Measurements from ENCODE around the gene PPP4R1. TPM values are rescaled to one million over a fixed set of nuclear protein-coding genes. Genes with fewer than 3 reads are reported as not detected.

PPP4R1 gene
- total RNA-seq, 1 experiment from 2014 or later: 66.7 TPM

DNA sequence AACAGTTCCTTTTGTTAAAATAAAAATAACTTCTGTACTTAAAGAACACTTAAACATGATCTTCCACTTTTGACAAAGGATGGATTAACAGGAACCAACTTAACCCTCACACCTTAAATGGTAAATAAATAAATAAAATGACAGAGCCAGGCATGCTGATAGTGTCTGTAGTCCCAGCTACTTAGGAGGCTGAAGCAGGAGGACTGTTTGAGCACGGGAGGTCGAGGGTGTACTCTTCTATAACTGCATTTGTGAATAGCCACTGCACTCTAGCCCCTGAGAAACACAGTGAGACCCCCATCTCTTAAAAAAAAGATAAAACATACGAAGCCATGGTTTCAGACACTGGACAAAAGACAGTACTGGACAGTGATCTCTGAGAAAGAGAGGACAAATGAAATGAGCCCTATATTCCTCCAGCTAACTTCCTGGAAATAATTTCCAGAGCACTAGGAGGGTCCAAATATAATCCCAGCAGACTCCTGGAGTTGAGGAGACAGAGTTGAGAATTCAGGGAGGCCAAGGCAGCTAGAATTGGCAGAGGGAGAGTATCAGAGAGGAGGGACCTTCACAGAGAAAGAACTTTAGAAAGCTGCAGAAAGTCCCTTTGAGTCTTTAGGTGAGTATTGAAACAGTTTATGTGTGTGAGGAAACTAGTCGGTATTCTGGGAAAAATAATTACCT is 17.4 kb downstream of the PPP4R1 start (continued):
- TF ChIP-seq EZH2phosphoT487 (IDR thresholded peaks at IDR 0.05; ENCODE audit: borderline replicate concordance): no peak
- no peak for TF ChIP-seq SP1 (IDR thresholded peaks at IDR 0.05; ENCODE audit: low read depth)

DNA sequence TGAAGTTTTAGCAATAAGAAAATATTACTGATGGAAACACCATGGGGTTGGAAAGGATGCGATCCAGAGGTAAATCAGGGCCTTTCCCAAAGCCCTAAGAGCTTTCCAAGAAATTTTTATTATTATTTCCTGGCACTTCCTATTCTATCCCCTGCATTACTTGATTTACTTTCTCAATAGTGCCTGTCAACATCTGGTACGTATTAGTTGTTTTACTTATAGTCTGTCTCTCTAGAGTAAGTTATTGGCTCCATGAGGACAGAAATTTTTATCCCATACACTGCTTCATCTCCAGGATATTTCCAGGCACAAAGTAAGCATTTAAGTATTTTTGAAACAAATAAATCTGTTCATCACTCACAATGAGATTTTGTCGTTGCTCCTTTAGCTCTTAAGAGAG is 18.1 kb downstream of the PPP4R1 start:
- CTCF ChIA-PET: interaction anchor here (1.1 kb wide), 1 partner anchor 21 kb away, joined by 7 read pairs; no protein-coding TSS in a partner anchor
- no peak for ATAC-seq
- intact Hi-C loops (cut with micrococcal nuclease): no loop called here

More for the DNA sequence above, 18.1 kb downstream of the PPP4R1 start:
- H3K4me3 ChIP-seq (replicated peaks in 1 of 2; ENCODE audit: low read depth in 1 of 2, low read length in 2 of 2): no peak overlapping the region
- H2AFZ ChIP-seq (ENCODE audit: low read depth, low read length, poor library complexity, severe bottlenecking): no peak overlapping the region
- no peaks in the 10 kb centered on the region for H3K27me3 ChIP-seq (ENCODE audit: insufficient read depth, low read length)
- POLR2A ChIA-PET: no interaction called here
- TF ChIP-seq FOSL1 (IDR thresholded peaks at IDR 0.05; ENCODE audit: low read depth) (no peak), ZFX (IDR thresholded peaks at IDR 0.05) (no peak), ZBTB33 (IDR thresholded peaks at IDR 0.05; ENCODE audit: extremely low read depth, insufficient replicate concordance, low read length) (no peak), EGR1 (IDR thresholded peaks at IDR 0.05; ENCODE audit: low read depth) (no peak), YY1 (IDR thresholded peaks at IDR 0.05; ENCODE audit: extremely low read depth, insufficient replicate concordance, low read depth, low read length) (no peak), RAD21 (IDR thresholded peaks at IDR 0.05; ENCODE audit: low read depth) (no peak), ELF1 (IDR thresholded peaks at IDR 0.05; ENCODE audit: borderline replicate concordance, low read depth) (no peak), REST (IDR thresholded peaks at IDR 0.05; ENCODE audit: low read depth) (no peak), CEBPB (IDR thresholded peaks at IDR 0.05; ENCODE audit: low read depth) (no peak), POLR2AphosphoS5 (IDR thresholded peaks at IDR 0.05; ENCODE audit: low read depth, low read length) (no peak), TCF7L2 (IDR thresholded peaks at IDR 0.05; ENCODE audit: borderline replicate concordance, extremely low read depth, insufficient read depth, insufficient read length) (no peak), SIN3A (IDR thresholded peaks at IDR 0.05; ENCODE audit: low read depth) (no peak), EZH2phosphoT487 (IDR thresholded peaks at IDR 0.05; ENCODE audit: borderline replicate concordance) (no peak), JUND (IDR thresholded peaks at IDR 0.05) (no peak), SP1 (IDR thresholded peaks at IDR 0.05; ENCODE audit: low read depth) (no peak), POLR2A (IDR thresholded peaks at IDR 0.05; ENCODE audit: borderline replicate concordance, extremely low read depth, insufficient read depth, insufficient read length) (no peak)
- TF ChIP-seq, protein P1, sequence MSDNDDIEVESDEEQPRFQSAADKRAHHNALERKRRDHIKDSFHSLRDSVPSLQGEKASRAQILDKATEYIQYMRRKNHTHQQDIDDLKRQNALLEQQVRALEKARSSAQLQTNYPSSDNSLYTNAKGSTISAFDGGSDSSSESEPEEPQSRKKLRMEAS (IDR thresholded peaks at IDR 0.05): no peak
- TF ChIP-seq, protein P2, sequence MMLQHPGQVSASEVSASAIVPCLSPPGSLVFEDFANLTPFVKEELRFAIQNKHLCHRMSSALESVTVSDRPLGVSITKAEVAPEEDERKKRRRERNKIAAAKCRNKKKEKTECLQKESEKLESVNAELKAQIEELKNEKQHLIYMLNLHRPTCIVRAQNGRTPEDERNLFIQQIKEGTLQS (IDR thresholded peaks at IDR 0.05): no peak
- peaks cover 71% of the 10 kb centered on the region for H3K79me2 ChIP-seq (ENCODE audit: insufficient read depth, low read length)
- H3K9me3 ChIP-seq (ENCODE audit: control insufficient read depth in 1 of 2, insufficient read depth in 1 of 2, low read depth in 1 of 2, low read length in 2 of 2): peaks cover 7 to 10% of the 10 kb centered on the region in 2 experiments; a peak in 3 of 4 replicates
- H3K4me2 ChIP-seq (ENCODE audit: low read length): no peak overlapping the region
- H3K4me1 ChIP-seq (ENCODE audit: control insufficient read depth in 1 of 2, insufficient read depth in 2 of 2, low read length in 2 of 2): no peaks in the 10 kb centered on the region
- RAD21 ChIA-PET (ENCODE audit: low non-redundant PET in 1 of 2, low total read pairs in 2 of 2, uncharacterized antibody in 2 of 2, unreplicated experiment in 2 of 2): interaction anchor here in 1 of 2 experiments (1.3 kb wide), 1 partner anchor 21 kb away, joined by 3 read pairs; no protein-coding TSS in a partner anchor
- peaks cover 0 to 4% of the 10 kb centered on the region in 2 experiments; a peak in 2 of 4 replicates for H3K36me3 ChIP-seq (ENCODE audit: control insufficient read depth in 1 of 2, insufficient read depth in 2 of 2, low read length in 2 of 2)
- no peak for DNase-seq (ENCODE audit: low read depth, low spot score)
- no peak overlapping the region for H3K9ac ChIP-seq (ENCODE audit: low read length)
- no peak overlapping the region for H3K27ac ChIP-seq (ENCODE audit: low read depth, low read length)
- no TSS peak for BruUV-seq (replicated peaks)
- H3K9me2 ChIP-seq (ENCODE audit: insufficient read depth): no peaks in the 10 kb centered on the region
- no peaks in the 10 kb centered on the region; the same call in 1 of the 2 replicates for H4K20me1 ChIP-seq (ENCODE audit: insufficient read depth)

Data from HCT116 (cell line).